Esophagus squamous epithelium (tissue), 4 donors: ENCODE measurements around the gene ACAP2.

Experiments used
- CTCF ChIP-seq, 6 experiments: fragments of 450-650 bp in 4 of 6; fragments of 200-600 bp in 2 of 6; sonication (generic) in 2 of 6; IDR thresholded peaks; one replicate each; pipeline ENCODE4 v1.5.1; 2016 to 2019; ENCODE audit warnings: antibody characterized with exemption in 6 of 6, mild to moderate bottlenecking in 4 of 6, moderate library complexity in 4 of 6
- POLR2A ChIP-seq, 4 donors: fragments of 450-650 bp; IDR thresholded peaks; one replicate each; pipeline ENCODE4 v1.6.1; 2017; ENCODE audit warnings: antibody characterized with exemption in 4 of 4, mild to moderate bottlenecking in 4 of 4, moderate library complexity in 3 of 4

DNA sequence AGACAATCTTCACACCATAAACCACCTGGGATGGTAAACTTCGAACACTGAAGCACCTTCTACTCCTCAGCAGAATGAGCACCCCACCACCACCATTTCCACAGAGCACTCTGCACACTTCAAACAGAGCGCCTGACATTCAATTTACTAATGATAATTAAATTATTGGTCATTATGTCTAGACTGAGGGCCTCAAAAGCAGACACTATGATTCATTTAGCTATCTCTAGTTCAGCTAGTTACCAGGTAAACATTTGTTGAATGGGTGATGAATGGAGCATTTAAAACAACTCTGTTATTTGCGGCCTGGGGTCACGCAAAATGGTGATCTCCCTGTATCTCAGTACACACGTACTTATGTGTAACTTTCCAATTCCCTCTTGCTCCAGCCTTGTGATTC, 40.9 kb downstream of the ACAP2 start:
- TF ChIP-seq POLR2A (IDR thresholded peaks at IDR 0.05) = no peak
- no peak for TF ChIP-seq CTCF (IDR thresholded peaks at IDR 0.05)
